ENCODE data around the gene BRCC3. TPM values are rescaled to one million over a fixed set of nuclear protein-coding genes. Genes with fewer than 3 reads are reported as not detected.

The BRCC3 gene
- polyA plus RNA-seq, 1 donor from 2014 or later, result 28.1 TPM

DNA sequence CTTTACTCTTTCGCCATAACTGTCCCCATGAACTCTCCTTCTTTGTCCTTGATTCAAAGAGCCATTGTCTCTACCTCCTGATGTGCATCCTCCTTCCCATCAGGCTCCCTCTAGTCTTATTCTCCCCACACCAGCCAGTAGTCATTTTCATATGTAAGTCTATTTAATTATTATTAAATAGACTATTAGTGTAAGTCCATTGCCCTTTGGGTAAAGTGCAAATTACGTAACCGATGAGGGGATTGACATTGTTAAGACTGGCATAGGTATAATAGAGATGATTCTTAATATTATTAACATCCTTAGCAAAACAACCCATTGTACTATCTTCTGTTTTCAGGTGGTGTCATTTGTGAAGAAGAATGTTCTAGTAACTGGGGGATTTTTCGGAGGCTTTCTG lies 17.1 kb upstream of the BRCC3 start:
- no peak overlapping the region for H3K4me3 ChIP-seq (ENCODE audit: low read length)
- H2AFZ ChIP-seq (ENCODE audit: low read depth, low read length), result no peak overlapping the region
- H3K9me2 ChIP-seq (ENCODE audit: insufficient read depth, low read length), result no peaks in the 10 kb centered on the region
- no peaks in the 10 kb centered on the region for H3K36me3 ChIP-seq (ENCODE audit: insufficient read depth, low read length)
- TF ChIP-seq SMC3 (conservative IDR thresholded peaks at IDR 0.05; ENCODE audit: poor library complexity) (no peak), EZH2 (IDR thresholded peaks at IDR 0.05; ENCODE audit: borderline replicate concordance, insufficient read depth, low read length, poor library complexity, severe bottlenecking) (no peak), POLR2AphosphoS5 (IDR thresholded peaks at IDR 0.05) (no peak), TAF1 (IDR thresholded peaks at IDR 0.05; ENCODE audit: low read depth) (no peak), MXI1 (conservative IDR thresholded peaks at IDR 0.05; ENCODE audit: poor library complexity, severe bottlenecking) (no peak), RAD21 (conservative IDR thresholded peaks at IDR 0.05) (no peak), EP300 (conservative IDR thresholded peaks at IDR 0.05; ENCODE audit: poor library complexity, severe bottlenecking) (no peak)
- TF ChIP-seq, protein P1, sequence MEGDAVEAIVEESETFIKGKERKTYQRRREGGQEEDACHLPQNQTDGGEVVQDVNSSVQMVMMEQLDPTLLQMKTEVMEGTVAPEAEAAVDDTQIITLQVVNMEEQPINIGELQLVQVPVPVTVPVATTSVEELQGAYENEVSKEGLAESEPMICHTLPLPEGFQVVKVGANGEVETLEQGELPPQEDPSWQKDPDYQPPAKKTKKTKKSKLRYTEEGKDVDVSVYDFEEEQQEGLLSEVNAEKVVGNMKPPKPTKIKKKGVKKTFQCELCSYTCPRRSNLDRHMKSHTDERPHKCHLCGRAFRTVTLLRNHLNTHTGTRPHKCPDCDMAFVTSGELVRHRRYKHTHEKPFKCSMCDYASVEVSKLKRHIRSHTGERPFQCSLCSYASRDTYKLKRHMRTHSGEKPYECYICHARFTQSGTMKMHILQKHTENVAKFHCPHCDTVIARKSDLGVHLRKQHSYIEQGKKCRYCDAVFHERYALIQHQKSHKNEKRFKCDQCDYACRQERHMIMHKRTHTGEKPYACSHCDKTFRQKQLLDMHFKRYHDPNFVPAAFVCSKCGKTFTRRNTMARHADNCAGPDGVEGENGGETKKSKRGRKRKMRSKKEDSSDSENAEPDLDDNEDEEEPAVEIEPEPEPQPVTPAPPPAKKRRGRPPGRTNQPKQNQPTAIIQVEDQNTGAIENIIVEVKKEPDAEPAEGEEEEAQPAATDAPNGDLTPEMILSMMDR (IDR thresholded peaks at IDR 0.05; ENCODE audit: poor library complexity, severe bottlenecking), result no peak
- TF ChIP-seq, protein P2, sequence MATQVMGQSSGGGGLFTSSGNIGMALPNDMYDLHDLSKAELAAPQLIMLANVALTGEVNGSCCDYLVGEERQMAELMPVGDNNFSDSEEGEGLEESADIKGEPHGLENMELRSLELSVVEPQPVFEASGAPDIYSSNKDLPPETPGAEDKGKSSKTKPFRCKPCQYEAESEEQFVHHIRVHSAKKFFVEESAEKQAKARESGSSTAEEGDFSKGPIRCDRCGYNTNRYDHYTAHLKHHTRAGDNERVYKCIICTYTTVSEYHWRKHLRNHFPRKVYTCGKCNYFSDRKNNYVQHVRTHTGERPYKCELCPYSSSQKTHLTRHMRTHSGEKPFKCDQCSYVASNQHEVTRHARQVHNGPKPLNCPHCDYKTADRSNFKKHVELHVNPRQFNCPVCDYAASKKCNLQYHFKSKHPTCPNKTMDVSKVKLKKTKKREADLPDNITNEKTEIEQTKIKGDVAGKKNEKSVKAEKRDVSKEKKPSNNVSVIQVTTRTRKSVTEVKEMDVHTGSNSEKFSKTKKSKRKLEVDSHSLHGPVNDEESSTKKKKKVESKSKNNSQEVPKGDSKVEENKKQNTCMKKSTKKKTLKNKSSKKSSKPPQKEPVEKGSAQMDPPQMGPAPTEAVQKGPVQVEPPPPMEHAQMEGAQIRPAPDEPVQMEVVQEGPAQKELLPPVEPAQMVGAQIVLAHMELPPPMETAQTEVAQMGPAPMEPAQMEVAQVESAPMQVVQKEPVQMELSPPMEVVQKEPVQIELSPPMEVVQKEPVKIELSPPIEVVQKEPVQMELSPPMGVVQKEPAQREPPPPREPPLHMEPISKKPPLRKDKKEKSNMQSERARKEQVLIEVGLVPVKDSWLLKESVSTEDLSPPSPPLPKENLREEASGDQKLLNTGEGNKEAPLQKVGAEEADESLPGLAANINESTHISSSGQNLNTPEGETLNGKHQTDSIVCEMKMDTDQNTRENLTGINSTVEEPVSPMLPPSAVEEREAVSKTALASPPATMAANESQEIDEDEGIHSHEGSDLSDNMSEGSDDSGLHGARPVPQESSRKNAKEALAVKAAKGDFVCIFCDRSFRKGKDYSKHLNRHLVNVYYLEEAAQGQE (IDR thresholded peaks at IDR 0.05; ENCODE audit: borderline replicate concordance), result no peak
- no peak overlapping the region for H3K9ac ChIP-seq (ENCODE audit: low read length)
- no peak overlapping the region for H3K27ac ChIP-seq (ENCODE audit: low read length)
- no peaks in the 10 kb centered on the region for H3F3A ChIP-seq (ENCODE audit: insufficient read depth, low read length, poor library complexity, severe bottlenecking)
- H3K79me2 ChIP-seq (replicated peaks; ENCODE audit: insufficient read depth, low read length), result no peaks in the 10 kb centered on the region
- no peaks in the 10 kb centered on the region for H3K9me3 ChIP-seq (ENCODE audit: low read length)
- no peak overlapping the region for H3K4me2 ChIP-seq (ENCODE audit: low read length)
- no peaks in the 10 kb centered on the region for H3K27me3 ChIP-seq (ENCODE audit: insufficient read depth, low read depth, low read length)
- H4K20me1 ChIP-seq (ENCODE audit: insufficient read depth), result no peaks in the 10 kb centered on the region

DNA sequence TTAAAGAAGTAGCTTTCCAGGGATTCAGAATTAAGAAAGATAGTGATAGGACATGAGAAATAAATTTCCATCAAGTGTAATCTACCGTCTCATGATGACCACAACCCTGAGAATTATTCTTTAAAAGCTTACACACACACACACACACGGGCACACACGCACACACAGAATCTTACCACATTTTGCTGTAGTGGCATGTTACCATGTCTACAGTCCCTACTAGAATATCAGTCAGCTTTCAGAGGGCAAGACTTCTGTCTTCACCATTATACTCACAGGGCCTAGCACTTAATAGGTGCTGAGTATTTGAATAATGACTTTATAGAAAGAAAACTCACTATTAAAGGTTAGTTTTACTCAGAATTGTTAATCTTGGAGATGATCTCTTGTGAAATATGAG lies 15.8 kb upstream of the BRCC3 start:
- no peak overlapping the region for H3K27ac ChIP-seq (ENCODE audit: low read length)
- no peak overlapping the region for H3K4me2 ChIP-seq (ENCODE audit: low read length)
- no peak overlapping the region for H2AFZ ChIP-seq (ENCODE audit: low read depth, low read length)
- no peaks in the 10 kb centered on the region for H3K9me3 ChIP-seq (ENCODE audit: low read length)
- H4K20me1 ChIP-seq (ENCODE audit: insufficient read depth), result no peaks in the 10 kb centered on the region
- no peak overlapping the region for H3K9ac ChIP-seq (ENCODE audit: low read length)
- H3K27me3 ChIP-seq (ENCODE audit: insufficient read depth, low read depth, low read length), result no peaks in the 10 kb centered on the region
- H3K36me3 ChIP-seq (ENCODE audit: insufficient read depth, low read length), result no peaks in the 10 kb centered on the region
- H3K9me2 ChIP-seq (ENCODE audit: insufficient read depth, low read length), result no peaks in the 10 kb centered on the region
- TF ChIP-seq EZH2 (IDR thresholded peaks at IDR 0.05; ENCODE audit: borderline replicate concordance, insufficient read depth, low read length, poor library complexity, severe bottlenecking), result no peak
- TF ChIP-seq TAF1 (IDR thresholded peaks at IDR 0.05; ENCODE audit: low read depth), result no peak
- TF ChIP-seq POLR2AphosphoS5 (IDR thresholded peaks at IDR 0.05), result no peak
- TF ChIP-seq RAD21 (conservative IDR thresholded peaks at IDR 0.05), result no peak
- TF ChIP-seq, protein P2 (IDR thresholded peaks at IDR 0.05; ENCODE audit: borderline replicate concordance), result no peak
- TF ChIP-seq SMC3 (conservative IDR thresholded peaks at IDR 0.05; ENCODE audit: poor library complexity), result no peak
- TF ChIP-seq, protein P1 (IDR thresholded peaks at IDR 0.05; ENCODE audit: poor library complexity, severe bottlenecking), result no peak
- TF ChIP-seq MXI1 (conservative IDR thresholded peaks at IDR 0.05; ENCODE audit: poor library complexity, severe bottlenecking), result no peak
- TF ChIP-seq EP300 (conservative IDR thresholded peaks at IDR 0.05; ENCODE audit: poor library complexity, severe bottlenecking), result no peak
- H3K4me3 ChIP-seq (ENCODE audit: low read length), result no peak overlapping the region
- no peaks in the 10 kb centered on the region for H3F3A ChIP-seq (ENCODE audit: insufficient read depth, low read length, poor library complexity, severe bottlenecking)
- no peaks in the 10 kb centered on the region for H3K79me2 ChIP-seq (replicated peaks; ENCODE audit: insufficient read depth, low read length)
